GM12801 (cell line): ENCODE measurements around the gene MRTFA.

Experiments used
- TF ChIP-seq, protein P1 (sequence below): IDR thresholded peaks from one replicate; pipeline ENCODE4 v1.5.1; 2011; ENCODE audit warnings: control low read depth; ENCODE audit not compliant: insufficient read length; ENCODE audit errors: extremely low read depth

MRTFA gene

DNA sequence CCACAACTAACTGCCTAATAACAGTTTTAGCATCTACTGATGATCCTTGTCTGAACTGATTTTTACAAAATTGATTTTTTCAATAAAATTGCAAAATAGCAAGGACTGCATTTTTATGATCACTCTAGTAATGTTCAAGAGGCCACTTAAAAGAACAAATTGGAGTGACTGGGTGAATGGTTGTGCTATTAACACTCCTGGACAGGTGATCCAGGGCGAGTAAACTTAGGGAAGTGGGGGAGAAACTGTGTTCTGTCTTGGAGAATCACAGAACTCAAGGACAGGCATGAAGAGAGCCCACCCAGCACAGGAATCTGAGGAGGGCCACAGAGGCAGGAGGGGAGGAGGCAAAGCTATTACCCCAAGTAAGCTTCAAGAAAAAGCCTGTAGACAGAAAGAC is 190.3 kb downstream of the MRTFA start:
- TF ChIP-seq, protein P1, sequence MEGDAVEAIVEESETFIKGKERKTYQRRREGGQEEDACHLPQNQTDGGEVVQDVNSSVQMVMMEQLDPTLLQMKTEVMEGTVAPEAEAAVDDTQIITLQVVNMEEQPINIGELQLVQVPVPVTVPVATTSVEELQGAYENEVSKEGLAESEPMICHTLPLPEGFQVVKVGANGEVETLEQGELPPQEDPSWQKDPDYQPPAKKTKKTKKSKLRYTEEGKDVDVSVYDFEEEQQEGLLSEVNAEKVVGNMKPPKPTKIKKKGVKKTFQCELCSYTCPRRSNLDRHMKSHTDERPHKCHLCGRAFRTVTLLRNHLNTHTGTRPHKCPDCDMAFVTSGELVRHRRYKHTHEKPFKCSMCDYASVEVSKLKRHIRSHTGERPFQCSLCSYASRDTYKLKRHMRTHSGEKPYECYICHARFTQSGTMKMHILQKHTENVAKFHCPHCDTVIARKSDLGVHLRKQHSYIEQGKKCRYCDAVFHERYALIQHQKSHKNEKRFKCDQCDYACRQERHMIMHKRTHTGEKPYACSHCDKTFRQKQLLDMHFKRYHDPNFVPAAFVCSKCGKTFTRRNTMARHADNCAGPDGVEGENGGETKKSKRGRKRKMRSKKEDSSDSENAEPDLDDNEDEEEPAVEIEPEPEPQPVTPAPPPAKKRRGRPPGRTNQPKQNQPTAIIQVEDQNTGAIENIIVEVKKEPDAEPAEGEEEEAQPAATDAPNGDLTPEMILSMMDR = no peak

DNA sequence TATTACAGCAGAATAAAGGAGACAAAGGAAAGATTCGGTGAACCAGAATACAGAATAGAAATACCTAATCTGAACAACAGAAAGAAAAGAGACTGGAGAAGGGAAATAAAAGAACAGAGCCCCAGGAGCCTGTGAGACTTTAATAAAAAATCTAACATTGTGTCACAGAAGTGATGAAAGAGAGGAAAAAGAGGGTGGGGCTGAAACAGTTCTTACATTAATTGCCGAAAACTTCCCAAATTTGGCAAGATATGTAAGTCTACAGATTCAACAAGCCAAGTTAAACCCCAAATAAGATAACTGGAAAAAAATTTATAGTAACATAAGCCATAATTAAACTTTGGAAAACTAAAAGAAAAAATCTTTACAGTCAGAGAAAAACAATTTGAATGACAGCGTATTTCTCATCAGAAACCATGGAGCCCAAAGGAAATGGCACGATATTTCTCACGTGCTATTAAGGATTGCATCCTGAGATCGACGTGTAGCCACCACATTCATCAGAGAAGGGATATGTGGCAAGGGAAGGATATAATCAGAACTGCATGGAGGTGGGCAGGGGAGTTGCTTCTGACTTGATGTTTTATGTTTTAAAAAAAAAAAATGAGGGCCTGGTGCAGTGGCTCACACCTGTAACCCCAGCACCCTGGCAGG is 192.2 kb downstream of the MRTFA start:
- TF ChIP-seq, protein P1 = no peak

DNA sequence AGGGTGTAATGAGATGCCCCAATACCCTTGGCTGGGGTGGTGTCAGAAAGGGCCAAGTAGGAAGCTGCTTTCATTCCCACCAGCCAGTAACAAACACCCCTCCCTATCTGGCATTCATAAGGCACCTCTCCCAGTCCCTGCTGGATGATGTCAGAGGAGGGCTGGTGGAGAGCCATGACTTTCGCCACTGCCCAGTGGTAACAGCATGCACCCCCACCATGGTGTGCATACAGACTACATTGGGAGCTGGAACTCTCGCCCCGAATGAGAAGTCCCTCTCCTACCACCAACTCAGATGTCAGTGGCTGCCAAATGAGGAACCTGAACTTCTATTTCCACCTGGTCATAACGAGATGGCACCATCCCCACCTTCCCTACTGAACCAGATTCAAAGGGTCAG is 192.8 kb downstream of the MRTFA start:
- TF ChIP-seq, protein P1 = no peak

DNA sequence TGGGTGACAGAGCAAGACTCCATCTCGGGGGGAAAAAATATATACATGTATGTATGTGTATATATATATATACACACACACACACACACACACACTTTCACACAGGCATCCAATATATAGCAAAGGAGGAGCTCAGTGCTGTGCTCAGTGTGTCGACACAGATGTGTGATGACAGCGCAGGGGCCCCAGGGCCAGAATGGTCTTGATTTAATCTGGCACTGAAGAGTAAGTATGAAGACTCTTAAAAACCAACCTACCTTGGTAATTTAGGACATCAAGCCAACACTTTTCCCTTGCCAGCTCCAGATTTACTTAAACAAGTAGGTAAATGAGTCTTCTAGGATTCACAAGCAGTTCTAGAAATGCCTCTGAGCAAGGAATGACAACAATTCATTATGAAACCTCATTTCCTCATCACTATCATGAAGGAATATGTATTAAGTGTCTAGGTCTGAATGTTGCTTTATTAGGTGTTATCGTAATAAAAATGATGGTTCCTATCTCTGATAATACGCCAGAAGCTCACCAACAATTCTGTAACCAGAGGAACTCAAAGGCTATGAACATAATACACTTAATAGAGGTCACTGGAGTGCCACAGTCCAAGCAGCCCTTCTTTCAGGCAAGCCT is 194.6 kb downstream of the MRTFA start:
- TF ChIP-seq, protein P1 = no peak

DNA sequence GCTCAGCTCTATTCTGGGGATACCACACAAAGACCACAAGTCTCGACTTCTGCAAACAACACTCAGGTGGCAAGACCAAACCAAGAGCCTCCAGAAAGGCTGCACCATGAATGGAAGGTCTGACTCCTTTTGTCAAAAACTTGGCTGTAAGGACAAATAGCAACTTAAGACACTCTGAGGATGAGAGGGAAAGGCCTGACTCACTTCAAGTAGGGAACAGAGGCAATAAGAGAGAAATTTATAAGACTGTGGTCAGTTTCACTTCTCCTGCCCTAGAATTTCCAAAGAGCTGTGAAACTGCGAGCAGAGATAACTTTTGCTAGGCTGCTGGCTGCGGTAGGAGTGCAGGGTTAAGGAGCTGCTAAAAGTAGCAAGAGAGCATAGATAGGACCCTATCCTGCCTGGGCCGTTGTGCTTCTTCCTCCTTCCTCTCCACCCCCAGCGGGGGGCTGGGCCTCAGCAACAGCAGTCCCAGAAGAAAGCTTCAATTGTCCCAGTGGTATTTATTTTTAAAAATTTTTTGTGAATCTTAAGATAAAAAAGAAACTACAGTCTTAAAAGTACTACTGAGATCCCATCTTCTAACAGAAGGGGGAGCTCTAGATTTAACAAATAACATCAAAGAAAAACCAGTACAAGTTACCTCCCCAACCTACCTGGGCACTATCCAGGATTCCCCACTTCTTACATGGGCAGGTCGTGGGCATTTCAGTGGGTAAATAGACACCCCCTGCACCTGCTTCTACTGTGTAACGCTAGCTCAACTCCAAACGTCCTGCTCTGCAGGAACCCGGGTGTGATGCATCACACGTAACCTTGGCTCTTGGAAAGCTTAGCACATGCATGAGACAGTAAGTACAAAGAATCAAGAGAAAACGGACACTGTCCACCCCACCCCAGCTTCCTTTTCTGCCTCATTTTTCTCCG is 199.8 kb downstream of the MRTFA start:
- TF ChIP-seq, protein P1 = no peak

DNA sequence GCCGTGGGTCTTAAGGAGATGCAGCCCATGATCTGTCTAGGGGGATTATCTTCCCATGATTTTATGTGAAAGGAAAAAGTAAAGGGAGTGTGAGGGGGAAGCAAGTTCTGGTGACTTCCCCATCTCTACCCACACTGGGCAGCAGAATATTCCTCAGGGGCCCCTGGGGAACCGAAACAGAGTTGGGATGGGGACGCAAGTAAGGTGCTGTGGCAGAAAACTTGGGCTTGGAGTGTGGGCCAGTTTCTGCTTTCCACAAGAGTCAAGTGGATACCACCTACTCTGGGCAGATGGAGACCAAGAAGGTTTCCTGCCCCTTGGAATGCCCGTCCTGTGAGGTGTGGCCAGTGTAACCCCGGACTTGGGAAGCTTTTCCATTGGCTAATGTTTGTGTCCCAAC is 201.8 kb downstream of the MRTFA start:
- TF ChIP-seq, protein P1 = no peak

DNA sequence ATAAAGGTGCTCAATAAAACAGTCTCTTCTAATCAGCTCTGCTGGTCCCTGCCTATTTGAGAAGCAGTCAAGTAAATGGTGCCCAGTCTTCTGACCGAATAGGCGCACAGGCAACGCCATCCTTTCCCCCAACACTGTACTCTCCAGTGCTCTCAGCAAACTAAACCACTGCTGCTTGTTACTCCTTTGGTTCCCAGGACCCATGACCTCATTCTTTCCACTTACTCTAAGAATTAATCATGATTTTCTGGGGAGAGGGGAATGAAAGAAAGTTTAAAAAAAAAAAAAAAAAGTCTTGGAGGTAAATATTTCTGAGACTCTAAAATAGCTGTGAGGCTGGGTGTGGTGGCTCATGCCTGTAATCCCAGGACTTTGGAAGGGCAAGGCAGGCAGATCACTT is 202.4 kb downstream of the MRTFA start:
- TF ChIP-seq, protein P1 = no peak
